NCI-H2196 (cell line): ENCODE measurements around the gene CLCNKA.
A peak's percentile ranks its signal among the peaks of the same experiment; 100 is the strongest.
"Not testable (repeated sequence)": the region's sequence is repeated elsewhere in the genome, so short reads cannot be mapped to it uniquely, and the experiment has no call there.

ENCODE experiments used
- DNase-seq: peaks from one replicate; lab custom pipeline; 2025; ENCODE audit not compliant: unreplicated experiment; lab: John Stamatoyannopoulos, UW

CLCNKA gene

DNA sequence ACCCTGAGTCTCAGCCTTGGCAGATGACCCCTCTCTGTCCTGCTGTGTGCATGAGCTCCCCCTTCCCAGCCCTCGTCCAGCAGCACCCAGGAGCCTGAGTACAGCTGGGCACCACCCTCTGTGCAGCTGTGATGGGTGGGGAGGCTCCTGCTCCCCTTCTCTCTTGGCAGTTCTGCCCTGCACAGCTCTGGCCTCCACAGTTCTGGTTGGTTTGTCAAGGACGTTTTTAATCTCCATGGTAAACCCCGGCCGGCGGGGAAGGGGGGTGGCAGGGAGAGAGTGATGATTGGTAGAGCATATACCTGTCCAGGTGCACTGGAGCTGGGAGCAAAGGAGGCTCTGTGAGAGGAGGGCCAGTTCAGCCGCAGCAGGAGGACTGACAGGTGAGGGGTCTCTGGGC is at the start of gene CLCNKA:
CLCNKA (plus strand) TSS at position 356 of the 400 bp plus-strand sequence. CDS start 584 bp downstream, outside the sequence.
- no peak for DNase-seq

DNA sequence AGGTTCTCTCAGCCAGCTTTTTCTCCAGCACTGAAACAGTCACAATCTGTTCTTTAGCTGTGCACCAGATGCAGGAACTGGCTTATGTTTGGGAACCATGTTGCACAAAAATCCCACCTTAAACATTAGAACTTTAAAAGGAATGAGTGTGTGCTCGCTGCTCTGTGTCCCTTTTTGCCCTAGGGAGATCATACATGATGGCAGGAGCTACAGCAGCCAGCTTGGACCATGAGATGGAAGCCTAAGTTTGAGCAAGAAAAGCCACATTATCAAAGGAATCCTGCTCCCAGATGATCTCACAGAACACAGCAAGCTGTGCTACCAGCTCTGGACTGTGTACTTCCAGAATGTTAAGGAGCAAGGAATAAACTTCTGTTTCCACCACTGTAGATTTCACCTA is 49.4 kb upstream of the CLCNKA start:
- DNase-seq, result no peak

DNA sequence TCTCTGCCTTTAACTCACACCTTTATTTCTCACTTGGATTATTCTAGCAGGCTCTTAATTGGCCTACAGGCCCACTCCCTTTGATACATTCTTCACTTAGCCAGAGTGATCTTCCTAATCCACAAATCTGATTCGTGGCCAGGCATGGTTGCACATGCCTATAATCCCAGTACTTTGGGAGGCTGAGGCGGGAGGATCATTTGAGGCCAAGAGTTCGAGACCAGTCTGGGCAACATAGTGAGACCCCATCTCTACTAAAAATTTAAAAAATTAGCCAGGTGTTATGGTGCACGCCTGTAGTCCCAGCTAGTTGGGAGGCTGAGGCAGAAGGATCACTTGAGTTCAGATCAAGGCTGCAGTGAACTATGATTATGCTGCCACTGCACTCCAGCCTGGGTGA is 48.1 kb upstream of the CLCNKA start:
- DNase-seq, result no peak

DNA sequence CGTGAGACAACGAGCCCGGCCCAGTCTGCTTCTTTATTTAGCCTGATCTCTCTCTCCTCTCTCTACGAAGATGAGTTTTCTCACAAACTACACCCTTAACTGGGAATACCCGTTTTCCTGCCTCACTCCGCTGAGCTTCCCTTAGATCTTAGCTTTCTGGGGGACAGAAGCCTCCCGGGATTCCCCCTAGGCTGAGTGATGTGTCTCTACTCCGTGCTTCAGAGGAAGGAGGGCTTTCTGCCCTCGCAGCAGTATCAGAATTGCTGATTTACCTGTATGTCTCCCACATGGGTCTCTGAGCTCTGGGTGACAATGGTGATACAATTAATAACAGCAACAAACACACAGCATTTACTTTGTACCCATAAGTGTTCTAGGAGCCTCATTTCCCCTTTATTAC is 47.0 kb upstream of the CLCNKA start:
- no peak for DNase-seq

DNA sequence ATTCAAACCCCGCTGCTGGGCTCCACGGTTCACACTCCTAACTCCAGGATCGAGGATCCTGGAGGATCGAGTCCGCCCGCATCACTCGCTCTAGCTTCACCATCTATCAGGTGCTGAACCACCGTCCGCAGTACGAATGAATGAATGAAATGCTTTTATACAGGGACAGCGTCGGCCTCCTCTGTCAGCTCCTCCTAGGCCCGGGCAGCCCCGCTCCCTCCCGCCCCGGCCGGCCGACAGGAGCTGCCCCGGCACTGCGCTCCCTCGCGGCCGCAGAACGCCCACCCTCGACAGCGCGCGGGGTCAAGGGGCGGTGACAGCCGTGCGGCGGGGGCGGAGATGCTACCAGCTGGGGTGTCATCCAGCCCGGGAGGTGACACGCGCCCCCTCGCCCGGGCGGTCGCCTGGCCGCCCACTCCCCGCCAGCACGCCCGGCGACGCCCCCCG is 46.5 kb upstream of the CLCNKA start:
- DNase-seq, result peak; percentile 45

DNA sequence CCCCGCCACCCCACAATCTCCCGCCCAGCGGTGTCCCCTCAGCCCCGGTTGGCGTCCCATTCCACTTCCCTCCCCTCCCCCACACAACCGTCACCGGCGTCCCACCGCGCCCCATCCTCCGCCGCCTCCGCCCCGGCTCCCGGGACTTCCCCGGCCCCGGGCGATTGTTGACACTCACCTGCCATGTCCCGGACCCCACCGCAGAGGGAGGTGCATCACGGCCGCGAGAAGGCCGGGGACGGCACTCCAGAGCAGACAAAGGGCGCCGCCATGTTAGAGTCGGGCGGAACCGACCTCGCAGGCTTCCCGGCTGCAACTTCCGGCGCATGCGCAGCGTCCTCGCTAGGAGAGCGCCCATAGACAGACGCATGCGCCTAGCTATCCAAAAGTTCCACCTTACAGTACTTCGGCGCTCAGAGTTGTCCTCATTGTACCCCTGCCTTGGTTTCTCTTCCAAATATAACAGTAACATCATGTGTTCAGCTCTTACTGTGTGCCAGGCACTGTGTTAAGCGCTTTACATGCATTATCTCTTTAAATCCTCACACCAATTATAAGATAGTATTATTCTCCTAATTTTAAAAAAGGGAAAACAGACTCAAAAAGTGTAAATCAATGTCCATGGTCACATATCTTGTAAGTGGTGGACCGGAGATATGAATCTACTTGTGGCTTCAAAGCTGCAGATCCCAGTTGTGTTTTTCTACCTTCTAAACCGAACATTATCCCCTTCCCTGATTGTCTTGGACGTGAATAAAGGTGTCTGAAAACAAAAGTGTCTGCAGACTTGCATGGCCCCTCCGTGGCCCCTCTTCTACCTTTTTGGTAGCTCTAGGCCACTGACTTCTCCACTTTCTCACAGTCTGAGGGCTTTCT is 45.8 kb upstream of the CLCNKA start, which contains the start of gene ZBTB17:
ZBTB17 (minus strand) TSS at position 297 of the 876 bp plus-strand sequence. CDS start 27,606 bp downstream, outside the sequence.
- DNase-seq, result peak; percentile 98

DNA sequence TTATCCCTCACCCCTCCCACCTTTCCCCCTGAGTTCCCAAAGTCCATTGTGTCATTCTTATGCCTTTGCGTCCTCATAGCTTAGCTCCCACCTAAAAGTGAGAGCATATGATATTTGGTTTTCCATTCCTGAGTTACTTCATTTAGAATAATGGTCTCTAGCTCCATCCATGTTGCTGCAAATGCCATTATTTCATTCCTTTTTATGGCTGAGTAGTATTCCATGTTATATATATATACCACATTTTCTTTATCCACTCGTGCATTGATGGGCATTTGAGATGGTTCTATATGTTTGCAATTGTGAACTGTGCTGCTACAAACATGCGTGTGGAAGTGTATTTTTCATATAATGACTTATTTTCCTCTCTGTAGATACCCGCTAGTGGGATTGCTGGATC is 43.9 kb upstream of the CLCNKA start:
- not testable (repeated sequence) for DNase-seq

DNA sequence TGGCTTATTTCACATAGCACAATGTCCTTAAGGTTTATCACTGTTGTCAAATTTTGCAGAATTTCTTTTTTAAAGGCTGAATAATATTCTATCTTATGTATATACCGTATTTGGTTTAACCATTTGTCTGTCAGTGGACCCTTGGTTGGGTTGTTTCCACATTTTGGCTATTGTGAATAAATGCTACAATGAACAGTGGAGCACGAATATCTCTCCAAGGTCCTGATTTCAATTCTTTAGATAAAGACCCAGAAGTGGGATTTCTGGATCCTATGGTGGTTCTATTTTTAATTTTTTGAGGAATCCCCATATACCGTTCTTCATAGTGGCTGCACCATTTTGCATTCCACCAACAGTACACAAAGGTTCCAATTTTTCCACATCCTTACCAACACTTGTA is 40.2 kb upstream of the CLCNKA start:
- no peak for DNase-seq

DNA sequence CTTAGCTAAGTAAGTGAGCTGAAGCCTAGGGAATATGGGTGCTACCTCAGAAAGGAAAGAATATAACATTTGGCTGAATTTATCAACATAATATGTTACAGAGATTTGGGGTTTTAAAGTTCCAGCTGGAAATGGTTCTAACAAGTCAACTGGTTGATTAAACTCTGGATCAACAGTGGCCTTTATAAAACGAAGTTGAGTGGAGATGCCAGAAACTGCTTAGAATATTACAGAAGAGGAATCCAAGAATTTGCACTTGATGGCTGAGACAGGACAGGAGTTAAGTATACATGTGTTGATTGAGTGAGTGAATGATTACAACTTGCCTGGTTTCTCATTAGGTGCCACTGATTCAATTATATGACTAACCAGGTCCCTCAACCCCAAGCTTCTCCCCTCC is 38.6 kb upstream of the CLCNKA start:
- no peak for DNase-seq

DNA sequence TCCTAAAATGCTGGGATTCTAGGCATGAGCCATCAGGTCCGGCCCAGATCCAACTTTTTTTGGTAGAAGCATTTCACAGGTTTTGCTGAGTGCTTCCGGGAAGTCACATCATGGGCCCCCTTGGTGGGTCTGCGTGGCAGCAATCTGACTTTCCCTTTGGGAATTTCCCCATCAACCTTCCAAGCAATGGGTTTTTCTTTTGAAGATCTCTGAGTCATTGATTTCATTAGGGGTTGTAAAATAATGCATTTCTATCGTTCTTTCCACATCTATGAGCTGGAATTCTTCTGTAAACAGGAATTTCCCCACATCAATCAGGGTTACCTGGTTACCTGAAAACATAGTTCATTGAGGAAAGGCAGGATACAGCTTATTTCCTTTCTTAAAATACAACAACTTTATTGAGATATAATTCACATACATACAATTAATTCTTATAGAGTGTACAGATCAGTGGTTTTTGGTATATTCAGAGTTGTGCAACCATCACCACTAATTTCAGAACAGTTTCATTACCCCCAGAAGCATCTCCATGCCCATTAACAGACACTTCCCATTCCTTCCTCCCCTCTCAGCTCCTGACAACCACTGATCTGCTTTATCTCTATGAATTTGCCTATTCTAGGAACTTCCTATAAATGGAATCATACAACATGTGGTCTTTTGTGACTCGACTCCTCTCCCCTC is 36.1 kb upstream of the CLCNKA start:
- DNase-seq, result no peak

DNA sequence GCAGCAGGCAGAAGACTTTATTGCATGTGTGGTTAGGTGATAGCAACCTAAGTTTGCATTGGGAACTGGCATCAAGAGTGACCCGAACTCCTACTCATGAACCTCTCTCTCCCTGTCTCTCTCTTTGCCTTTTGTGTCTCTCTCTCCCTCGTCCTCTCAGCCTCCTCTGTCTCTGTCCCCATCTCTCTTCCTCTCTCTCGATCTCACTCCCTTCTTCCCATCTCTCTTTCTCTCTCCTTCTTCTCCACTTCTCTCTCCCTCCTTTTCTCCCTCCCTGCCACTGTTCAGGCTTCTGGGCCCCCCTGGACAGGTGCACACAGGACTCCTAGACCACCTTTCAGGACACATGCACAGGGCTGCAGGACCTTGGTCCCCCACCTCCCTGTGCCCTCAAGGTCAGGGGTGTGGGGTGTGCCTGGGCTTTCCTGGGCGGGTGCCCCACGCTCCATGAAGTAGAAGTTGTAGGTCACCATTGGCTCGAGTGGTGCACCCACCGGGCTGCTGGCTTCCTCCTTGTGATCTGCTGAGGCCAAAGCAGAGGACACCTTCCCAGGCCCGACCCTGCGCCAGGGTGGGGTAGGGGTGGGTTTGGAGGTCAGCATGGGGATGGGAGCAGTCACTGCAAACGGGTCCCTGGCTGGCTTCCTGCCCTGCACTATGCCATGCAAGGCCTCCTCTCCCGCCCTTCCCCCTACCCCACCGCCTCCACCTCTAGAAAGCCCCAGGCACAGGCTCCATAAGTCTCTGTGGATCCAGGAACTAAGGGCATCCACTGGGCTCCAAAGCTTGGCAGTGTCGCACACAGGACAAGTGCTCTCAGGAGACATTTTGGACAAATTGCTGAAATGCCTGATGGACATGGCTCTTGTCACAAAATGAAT is 32.7 kb upstream of the CLCNKA start:
- DNase-seq, result no peak

DNA sequence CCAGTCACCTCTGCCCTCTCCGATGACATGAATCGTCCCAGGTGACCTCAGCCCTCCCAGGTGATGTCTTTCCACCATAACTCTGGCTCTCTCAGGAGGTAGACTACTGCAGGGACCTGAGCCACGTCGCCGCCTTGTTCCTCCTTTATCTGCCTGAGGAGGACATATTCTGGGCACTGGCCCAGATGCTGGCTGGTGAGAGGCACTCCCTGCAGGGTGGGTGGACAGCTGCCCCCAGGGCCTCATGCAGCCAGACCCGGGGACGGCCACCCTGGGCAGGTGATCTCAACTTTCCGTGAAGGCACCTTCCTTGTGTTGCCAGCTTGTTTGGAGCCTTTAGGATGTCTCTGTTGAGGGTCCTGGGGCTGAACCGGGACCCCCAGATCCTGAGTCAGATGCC is 32.1 kb upstream of the CLCNKA start:
- no peak for DNase-seq

DNA sequence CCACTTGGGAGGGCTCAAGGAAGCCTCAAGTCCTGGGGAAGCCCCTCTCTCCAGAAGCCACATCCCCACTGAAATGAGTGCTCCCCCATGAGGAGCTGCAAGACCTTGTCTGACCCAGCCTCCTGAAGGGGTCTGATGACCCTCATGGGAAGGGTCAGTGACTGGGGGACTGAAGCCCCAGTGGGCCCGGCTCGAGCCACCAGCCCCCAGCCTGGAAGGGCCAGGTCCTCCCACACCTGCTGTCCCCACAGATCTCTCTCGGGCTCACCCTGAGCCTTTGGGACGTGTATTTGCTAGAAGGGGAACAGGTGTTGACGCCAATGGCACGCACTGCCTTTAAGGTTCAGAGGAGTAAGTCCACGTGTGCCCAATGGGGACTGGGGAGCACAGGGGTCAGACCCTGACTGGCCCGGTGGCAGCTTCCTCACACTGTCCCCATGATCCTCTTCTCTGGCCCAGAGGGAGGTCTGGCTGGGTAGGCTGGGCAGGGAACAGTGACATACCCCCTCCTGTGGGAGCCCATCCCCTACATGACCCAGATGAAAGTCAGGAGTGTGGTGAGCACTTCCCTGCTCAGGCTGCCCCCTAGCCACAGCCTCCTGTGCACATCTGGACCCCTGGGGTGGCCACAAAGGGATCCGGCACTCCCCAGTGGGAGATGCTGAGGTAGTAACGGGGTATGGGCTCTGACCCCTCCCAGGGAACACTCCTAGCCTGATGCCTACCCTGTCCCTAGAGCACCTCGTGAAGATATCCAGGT is 30.2 kb upstream of the CLCNKA start:
- DNase-seq, result no peak

DNA sequence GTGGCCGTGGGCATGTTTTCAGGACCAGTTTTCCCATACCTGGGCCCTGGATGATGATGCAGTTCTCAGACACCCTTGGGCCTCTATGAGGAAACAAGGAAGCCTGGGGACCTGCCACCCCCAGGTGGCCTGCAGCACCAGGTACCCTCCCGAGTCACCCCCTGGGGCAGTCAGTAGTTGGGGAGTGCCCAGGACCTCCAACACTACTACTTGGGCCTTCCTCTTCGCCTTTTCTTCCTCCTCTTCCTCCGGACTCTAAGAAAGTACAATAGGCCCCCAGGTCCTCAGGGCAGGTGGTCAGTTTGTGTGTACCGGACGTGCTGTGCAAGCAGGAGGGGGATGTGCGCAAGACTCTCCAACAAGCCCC is 29.7 kb upstream of the CLCNKA start:
- no peak for DNase-seq

DNA sequence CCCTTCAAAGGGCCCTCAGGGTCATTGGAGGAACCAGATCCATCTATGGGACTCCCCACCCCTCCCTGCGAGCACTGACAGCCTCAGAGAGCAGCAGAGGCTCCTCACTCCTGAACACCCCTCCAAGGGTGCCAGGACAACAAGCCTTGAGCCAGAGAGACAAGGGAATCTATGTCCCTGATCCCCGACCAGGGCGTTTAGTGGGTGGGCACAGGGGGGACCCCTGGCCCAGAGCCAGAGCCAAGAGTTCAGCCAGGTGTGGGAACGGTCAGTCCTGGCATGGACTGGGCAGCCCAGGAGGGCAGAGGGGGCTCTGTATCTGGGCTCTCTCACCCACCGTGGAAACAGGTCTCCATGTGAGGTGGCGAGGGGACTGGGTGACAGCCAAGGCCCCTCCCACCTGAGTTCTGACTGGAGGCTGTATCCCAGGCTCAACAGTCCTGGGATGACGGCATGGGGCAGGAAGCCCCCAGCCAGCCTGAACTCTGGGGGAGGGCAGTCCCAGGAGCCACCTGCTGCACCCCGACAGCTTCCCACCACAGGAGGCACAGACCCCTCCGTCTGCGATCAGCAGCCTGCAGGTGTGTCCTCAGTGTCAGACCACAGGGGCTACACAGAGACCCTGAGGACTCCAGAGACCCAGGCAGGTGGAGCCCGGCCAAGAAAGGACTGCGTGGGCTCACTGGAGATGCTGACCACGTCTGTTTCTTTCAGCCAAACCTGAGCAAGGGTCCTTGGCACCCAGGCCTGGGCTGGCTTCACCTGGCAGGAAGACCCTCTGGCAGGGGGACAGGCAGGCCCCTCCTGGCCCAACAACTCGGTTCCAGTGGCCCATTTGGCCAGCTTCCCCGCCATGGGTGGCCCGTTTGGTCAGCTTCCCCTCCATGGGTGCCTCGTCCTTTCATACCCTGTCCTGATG is 29.0 kb upstream of the CLCNKA start:
- DNase-seq, result no peak

DNA sequence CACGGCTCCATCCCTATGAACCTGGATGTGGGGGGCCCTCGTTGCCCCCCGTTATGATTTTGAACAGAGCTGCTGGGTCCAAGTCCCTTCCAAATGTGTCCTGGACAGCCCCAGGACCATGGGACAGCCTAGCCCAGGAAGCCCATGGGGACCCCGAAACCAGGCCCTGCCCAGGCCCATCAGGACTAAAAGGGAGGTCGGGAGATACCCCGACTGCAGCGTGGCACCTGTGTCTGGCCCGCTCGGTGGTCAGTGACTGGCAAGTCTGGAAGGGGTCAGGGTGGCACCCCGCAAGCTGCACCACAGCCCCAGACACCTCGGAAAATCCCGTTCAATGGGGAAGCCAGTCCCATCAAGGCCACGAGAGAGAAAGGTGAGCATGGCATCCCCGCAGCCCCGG is 28.2 kb upstream of the CLCNKA start:
- no peak for DNase-seq

DNA sequence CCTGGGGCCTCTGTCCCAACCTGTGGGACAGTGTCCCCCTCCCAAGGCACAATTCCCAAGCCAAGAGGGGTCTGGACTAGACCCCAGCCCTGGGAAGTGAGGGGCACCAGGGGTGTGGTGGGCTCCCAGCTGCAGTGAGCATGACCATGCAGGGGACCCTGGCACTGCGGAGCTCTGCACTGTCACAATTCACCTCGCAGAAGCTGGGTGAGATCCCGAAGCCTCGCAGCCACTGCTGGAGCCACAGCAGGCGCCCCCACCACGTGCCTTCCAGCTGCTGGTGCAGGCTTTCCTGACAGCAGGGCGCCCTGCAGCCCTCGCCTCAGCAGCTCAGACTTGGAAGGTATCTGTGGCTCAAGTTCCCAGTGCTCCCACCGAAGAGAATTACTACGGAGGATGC is 27.8 kb upstream of the CLCNKA start:
- no peak for DNase-seq

DNA sequence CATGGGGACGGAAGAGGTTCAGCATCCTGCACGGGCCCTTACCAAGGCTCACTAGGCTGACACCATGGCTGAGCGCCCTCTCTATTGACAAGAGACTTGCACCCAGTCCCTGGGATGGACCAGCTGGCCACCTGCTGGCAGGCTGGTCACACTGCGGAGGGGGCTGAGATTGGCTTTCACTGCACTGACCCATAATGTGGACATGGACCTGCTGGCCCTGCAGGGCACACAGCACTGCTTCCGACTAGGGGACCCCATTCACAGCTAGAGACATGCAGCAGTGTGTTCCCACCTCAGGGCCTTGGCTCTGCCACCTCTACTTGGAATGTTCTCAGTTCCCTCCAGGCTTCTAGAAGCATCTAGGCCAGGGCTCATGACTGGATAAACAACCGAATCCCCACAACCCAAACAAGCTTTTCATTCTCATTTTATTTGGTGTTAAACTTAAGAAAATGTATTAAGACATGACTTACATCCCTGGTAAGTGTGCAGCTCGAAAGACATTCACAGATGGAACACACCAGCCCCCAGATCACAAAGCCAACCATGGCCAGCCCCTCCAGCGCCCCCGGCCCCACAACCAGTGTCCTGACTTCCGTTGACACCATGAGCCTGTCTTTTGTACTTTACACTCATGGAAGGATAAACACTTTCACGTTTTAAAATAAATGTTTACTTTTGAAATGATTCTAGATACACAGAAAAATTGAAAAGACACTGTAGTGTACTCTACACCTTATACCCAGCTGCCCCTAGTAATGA is 27.1 kb upstream of the CLCNKA start:
- DNase-seq, result peak; percentile 67

DNA sequence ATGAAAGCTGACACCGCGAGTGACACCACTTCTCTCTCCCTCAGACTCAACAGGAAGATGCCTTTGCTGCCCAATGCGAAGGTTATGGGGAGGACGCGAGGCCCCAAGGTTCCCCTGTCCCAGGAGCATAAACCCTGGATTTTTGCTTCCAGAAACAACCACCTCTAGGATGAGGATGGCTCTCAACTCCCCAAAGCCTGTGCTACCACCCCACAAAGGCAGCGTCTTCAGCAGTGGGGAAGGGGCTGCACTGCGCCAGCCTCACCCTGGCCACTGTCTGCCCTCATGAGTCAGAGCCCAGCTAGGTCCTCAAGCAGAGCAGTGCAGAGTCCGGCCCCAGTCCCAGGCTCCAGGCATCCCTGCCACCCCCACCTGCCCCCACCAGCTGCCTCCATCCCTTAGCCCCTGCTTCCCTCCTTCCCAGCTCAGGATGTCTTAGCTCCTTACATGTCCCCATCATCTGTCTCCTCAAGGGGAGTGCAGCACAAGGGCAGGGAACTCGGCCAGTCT is 24.7 kb upstream of the CLCNKA start:
- DNase-seq, result no peak
